AG04450 (cell line): Measurements from ENCODE around the gene ASXL3. TPM values are rescaled to one million over a fixed set of nuclear protein-coding genes. Genes with fewer than 3 reads are reported as not detected.

Experiments used
- CTCF ChIA-PET: fragments of 300-600, 350-600 bp; formaldehyde crosslinking; extraction: SDS; loops from one replicate; lab custom pipeline; 2022; ENCODE audit warnings: antibody characterized with exemption, inconsistent platforms; lab: Charles Lee
- POLR2A ChIA-PET: fragments of 350-600 bp; formaldehyde crosslinking; extraction: SDS; loops from one replicate; lab custom pipeline; 2021; ENCODE audit warnings: antibody characterized with exemption, inconsistent platforms; lab: Yijun Ruan, JAX
- DNase-seq: peaks from one replicate; pipeline ENCODE4 v3.0.0-alpha.2; 2011; ENCODE audit warnings: low read depth, low spot score
- H3K27ac ChIP-seq: one replicate; pipeline ENCODE4 v1.5.1; 2012; ENCODE audit warnings: low read depth, low read length, control low read depth
- H3K27me3 ChIP-seq: one replicate; pipeline ENCODE4 v1.6.0; 2012; ENCODE audit warnings: low read length; ENCODE audit not compliant: control insufficient read depth, insufficient read depth
- H3K4me3 ChIP-seq: 2 replicates; pipeline ENCODE4 v1.5.1; 2011; ENCODE audit warnings: mild to moderate bottlenecking, low read depth, low read length, control low read depth
- H3K9me3 ChIP-seq: 2 replicates; pipeline ENCODE4 v1.5.1; 2012; ENCODE audit warnings: low read length; ENCODE audit not compliant: control insufficient read depth, insufficient read depth
- polyA plus RNA-seq: library from polyadenylated mRNA; depleted of rRNA; stranded (reverse); fragments of >200 nt; gene quantifications from 2 replicates; pipeline ENCODE4 v1.2.3, GENCODE V29; 2011
- TF ChIP-seq, protein P1 (sequence below): IDR thresholded peaks from 2 replicates; pipeline ENCODE4 v1.5.1; 2011; ENCODE audit warnings: low read depth, low read length, control low read depth, inconsistent platforms

Gene ASXL3
- polyA plus RNA-seq, 1 experiment: 0.19 TPM

- TF ChIP-seq, protein P1, sequence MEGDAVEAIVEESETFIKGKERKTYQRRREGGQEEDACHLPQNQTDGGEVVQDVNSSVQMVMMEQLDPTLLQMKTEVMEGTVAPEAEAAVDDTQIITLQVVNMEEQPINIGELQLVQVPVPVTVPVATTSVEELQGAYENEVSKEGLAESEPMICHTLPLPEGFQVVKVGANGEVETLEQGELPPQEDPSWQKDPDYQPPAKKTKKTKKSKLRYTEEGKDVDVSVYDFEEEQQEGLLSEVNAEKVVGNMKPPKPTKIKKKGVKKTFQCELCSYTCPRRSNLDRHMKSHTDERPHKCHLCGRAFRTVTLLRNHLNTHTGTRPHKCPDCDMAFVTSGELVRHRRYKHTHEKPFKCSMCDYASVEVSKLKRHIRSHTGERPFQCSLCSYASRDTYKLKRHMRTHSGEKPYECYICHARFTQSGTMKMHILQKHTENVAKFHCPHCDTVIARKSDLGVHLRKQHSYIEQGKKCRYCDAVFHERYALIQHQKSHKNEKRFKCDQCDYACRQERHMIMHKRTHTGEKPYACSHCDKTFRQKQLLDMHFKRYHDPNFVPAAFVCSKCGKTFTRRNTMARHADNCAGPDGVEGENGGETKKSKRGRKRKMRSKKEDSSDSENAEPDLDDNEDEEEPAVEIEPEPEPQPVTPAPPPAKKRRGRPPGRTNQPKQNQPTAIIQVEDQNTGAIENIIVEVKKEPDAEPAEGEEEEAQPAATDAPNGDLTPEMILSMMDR: no peak
- POLR2A ChIA-PET: no interaction called here
- Histone ChIP-seq H3K27me3 (no peaks in the 10 kb centered on the region), H3K27ac (no peak overlapping the region), H3K4me3 (no peak overlapping the region), H3K9me3 (no peaks in the 10 kb centered on the region)
- no peak for DNase-seq
- CTCF ChIA-PET: interaction anchor here (1.0 kb wide), 1 partner anchor 442 kb away, joined by 4 read pairs; no protein-coding TSS in a partner anchor
These were observed 95.7 kb downstream of the ASXL3 start for GRCh38 chr18:33673689-33674088.

DNA sequence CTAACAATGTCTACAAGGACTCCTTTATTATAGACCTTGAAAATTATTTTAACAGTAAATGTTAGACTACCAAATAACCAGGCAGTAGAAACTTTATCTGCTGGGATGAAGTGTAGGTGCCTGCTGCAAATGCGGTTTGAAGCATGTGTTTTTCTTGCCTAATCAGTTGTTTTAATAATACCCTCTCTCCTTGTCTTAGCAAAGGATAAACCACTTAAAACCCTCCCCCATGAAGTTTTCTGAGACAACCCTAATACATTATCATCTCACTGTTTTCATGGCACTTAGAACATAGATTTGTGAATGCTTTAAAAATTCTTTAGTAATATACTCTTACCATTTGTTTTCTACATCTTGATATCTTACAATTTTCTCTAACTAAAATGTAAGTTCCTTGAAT, 98.6 kb downstream of the ASXL3 start:
- DNase-seq: no peak
- no peak overlapping the region for H3K27ac ChIP-seq
- no peaks in the 10 kb centered on the region for H3K27me3 ChIP-seq
- TF ChIP-seq, protein P1: no peak
- H3K9me3 ChIP-seq: no peaks in the 10 kb centered on the region
- POLR2A ChIA-PET: no interaction called here
- no peak overlapping the region for H3K4me3 ChIP-seq
- CTCF ChIA-PET: no interaction called here

- CTCF ChIA-PET: no interaction called here
- no peak for DNase-seq
- POLR2A ChIA-PET: no interaction called here
- no peaks in the 10 kb centered on the region for H3K27me3 ChIP-seq
- H3K27ac ChIP-seq: no peak overlapping the region
- H3K9me3 ChIP-seq: no peaks in the 10 kb centered on the region
- no peak overlapping the region for H3K4me3 ChIP-seq
- TF ChIP-seq, protein P1: no peak
These were observed 99.9 kb downstream of the ASXL3 start for GRCh38 chr18:33677891-33678290.

DNA sequence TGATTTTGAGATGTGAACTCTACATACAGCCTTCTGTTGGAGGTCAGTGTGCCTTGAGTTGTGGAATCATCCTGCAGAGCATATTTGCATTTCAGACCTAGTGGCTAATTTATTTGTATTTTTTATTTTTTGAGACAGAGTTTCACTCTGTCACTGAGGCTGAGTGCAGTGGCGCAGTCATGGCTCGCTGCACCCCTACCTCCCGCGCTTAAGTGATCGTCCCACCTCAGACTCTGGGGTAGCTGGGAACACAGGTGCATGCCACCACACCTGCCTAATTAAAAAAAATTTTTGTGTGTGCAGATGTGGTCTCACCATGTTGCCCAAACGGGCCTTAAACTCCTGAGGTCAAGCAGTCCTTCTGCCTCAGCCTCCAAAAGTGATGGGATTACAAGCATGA, 104.4 kb downstream of the ASXL3 start:
- no peak overlapping the region for H3K27ac ChIP-seq
- no peak for DNase-seq
- CTCF ChIA-PET: no interaction called here
- no peak overlapping the region for H3K4me3 ChIP-seq
- TF ChIP-seq, protein P1: no peak
- H3K9me3 ChIP-seq: no peaks in the 10 kb centered on the region
- no peaks in the 10 kb centered on the region for H3K27me3 ChIP-seq
- POLR2A ChIA-PET: no interaction called here

DNA sequence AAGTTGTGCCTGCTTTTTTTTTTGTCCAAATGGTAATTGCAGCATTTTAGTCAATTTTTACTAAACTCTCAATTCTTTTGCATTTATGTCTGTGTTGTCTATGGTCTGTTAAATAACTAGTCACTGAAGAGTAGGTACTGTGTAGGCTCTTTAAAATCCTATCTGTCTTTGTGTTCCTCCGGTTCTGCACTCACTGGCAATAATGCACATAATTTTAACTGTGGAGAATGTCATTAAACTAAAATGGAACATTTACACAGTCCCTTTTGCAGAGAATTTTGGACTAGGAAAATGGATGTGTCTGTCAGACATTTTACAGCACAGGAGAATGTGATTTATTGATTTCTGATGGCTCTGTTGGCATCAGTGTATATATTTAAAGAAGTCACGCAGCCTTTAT, 116.6 kb downstream of the ASXL3 start:
- H3K9me3 ChIP-seq: no peaks in the 10 kb centered on the region
- H3K27ac ChIP-seq: no peak overlapping the region
- ChIA-PET CTCF (no interaction called here), POLR2A (no interaction called here)
- no peak for DNase-seq
- no peaks in the 10 kb centered on the region for H3K27me3 ChIP-seq
- H3K4me3 ChIP-seq: no peak overlapping the region
- TF ChIP-seq, protein P1: no peak
